Calu3 (cell line): ENCODE measurements around the gene NR1H4. TPM values are rescaled to one million over a fixed set of nuclear protein-coding genes. Genes with fewer than 3 reads are reported as not detected.

ENCODE experiments used
- BruUV-seq: library from RNA; stranded (reverse); fragments of 400-500 nt; replicated peaks from 2 replicates; lab custom pipeline; 2021; lab: Mats Ljungman, UMichigan
- CTCF ChIA-PET: fragments of 300-600 bp; sonication (Branson Sonifier 250); formaldehyde crosslinking; loops from one replicate; lab custom pipeline; 2022; ENCODE audit warnings: antibody characterized with exemption; lab: Charles Lee
- DNase-seq: peaks from one replicate; pipeline ENCODE4 v3.0.0; 2022
- H3K27ac Mint-ChIP-seq: one replicate; pipeline ENCODE4 v1.8.0; 2022; ENCODE audit warnings: mixed read lengths; ENCODE audit not compliant: unreplicated experiment
- H3K27me3 Mint-ChIP-seq: one replicate; pipeline ENCODE4 v1.8.0; 2022; ENCODE audit warnings: mixed read lengths; ENCODE audit not compliant: unreplicated experiment
- H3K36me3 Mint-ChIP-seq: one replicate; pipeline ENCODE4 v1.8.0; 2022; ENCODE audit warnings: mild to moderate bottlenecking, moderate library complexity, mixed read lengths; ENCODE audit not compliant: insufficient read depth, unreplicated experiment
- H3K4me1 Mint-ChIP-seq: one replicate; pipeline ENCODE4 v1.8.0; 2022; ENCODE audit warnings: mild to moderate bottlenecking, low read depth, mixed read lengths; ENCODE audit not compliant: unreplicated experiment
- H3K4me3 Mint-ChIP-seq: one replicate; pipeline ENCODE4 v1.8.0; 2022; ENCODE audit warnings: mild to moderate bottlenecking, low read depth, moderate library complexity, mixed read lengths; ENCODE audit not compliant: unreplicated experiment
- H3K9me3 Mint-ChIP-seq: one replicate; pipeline ENCODE4 v1.8.0; 2022; ENCODE audit warnings: low read depth, mixed read lengths; ENCODE audit not compliant: unreplicated experiment
- intact Hi-C: fragments of 100-400 bp; cut with micrococcal nuclease; formaldehyde crosslinking; loops from one replicate; pipeline ENCODE4 v1.10.0; 2022; ENCODE audit not compliant: unreplicated experiment
- total RNA-seq: library from RNA; stranded (reverse); gene quantifications from 2 replicates; pipeline ENCODE4 v1.2.3, GENCODE V29; 2022
- TF ChIP-seq, protein P1 (sequence below): fragments of 200-600 bp; IDR thresholded peaks from one replicate; pipeline ENCODE4 v1.8.0; 2022; ENCODE audit warnings: antibody characterized with exemption; ENCODE audit not compliant: unreplicated experiment

The NR1H4 gene
- total RNA-seq, 1 experiment from 2014 or later, result 5.2 TPM

DNA sequence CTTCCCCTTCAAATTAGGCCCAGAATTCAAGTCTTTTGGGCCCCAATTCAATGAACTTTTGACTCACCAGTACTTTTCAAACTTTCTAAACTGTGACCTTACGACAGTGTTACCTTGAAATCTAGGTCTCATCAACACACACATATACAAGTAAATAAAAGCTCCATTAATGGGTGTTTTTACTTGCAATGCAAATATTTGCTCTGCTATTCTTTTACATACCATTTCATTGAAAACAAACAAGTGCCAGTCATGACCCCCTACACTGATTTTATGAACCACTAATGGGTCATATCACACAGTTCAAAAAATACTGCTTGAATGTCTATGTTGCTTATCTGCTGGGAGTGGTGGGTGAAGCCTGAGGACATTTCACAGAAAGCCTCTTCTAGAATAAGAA, 9.1 kb upstream of the NR1H4 start:
- Mint-ChIP-seq H3K9me3 (no peaks in the 10 kb centered on the region), H3K4me3 (no peak overlapping the region), H3K27me3 (no peaks in the 10 kb centered on the region), H3K4me1 (no peaks in the 10 kb centered on the region), H3K36me3 (no peaks in the 10 kb centered on the region), H3K27ac (no peak overlapping the region)
- TF ChIP-seq, protein P1, sequence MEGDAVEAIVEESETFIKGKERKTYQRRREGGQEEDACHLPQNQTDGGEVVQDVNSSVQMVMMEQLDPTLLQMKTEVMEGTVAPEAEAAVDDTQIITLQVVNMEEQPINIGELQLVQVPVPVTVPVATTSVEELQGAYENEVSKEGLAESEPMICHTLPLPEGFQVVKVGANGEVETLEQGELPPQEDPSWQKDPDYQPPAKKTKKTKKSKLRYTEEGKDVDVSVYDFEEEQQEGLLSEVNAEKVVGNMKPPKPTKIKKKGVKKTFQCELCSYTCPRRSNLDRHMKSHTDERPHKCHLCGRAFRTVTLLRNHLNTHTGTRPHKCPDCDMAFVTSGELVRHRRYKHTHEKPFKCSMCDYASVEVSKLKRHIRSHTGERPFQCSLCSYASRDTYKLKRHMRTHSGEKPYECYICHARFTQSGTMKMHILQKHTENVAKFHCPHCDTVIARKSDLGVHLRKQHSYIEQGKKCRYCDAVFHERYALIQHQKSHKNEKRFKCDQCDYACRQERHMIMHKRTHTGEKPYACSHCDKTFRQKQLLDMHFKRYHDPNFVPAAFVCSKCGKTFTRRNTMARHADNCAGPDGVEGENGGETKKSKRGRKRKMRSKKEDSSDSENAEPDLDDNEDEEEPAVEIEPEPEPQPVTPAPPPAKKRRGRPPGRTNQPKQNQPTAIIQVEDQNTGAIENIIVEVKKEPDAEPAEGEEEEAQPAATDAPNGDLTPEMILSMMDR, result no peak
- DNase-seq, result no peak
- BruUV-seq, result no TSS peak
- intact Hi-C loops, result no loop called here
- CTCF ChIA-PET, result no interaction called here

DNA sequence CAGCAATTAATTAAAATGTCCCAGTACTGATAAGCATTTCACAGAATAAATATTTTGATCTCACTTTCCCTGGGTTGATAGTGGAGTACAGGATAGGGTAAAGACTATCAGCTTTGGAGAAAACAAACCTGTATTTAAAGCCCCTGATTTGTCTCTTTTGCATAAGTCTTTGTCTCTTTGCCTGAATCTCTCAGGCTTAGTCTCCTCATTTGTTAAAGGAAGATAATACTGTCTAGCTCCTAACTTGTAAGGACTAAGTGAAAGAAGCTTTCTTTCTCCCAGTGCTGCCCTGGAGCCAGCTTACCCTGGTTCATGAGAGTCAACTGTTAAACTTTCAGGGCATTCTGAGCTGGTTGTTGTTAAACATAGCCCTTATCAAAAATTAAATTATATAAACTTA, 5.5 kb upstream of the NR1H4 start:
- Mint-ChIP-seq H3K4me1 (peaks cover 11% of the 10 kb centered on the region), H3K36me3 (no peaks in the 10 kb centered on the region), H3K4me3 (no peak overlapping the region), H3K27ac (no peak overlapping the region), H3K9me3 (no peaks in the 10 kb centered on the region), H3K27me3 (no peaks in the 10 kb centered on the region)
- TF ChIP-seq, protein P1, result no peak
- DNase-seq, result no peak
- intact Hi-C loops, result no loop called here
- CTCF ChIA-PET, result no interaction called here
- no TSS peak for BruUV-seq

DNA sequence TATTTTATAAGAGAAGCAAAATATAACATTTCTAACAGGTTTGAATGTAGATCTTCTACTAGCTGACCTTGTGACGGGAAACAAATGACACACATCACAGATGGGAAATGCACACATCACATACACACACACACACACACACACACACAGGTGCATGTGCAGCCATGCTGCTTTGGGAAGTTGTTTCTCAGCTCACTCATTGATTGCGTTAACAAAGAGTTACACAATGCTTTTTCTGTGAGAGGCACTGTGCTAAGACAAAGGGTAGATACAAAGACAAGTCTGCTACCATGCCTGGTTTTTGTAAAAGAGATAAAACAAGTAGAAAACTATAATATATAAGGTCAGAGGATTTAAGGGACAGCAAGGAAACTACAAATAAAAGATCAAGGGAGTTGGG, 1.3 kb upstream of the NR1H4 start:
- CTCF ChIA-PET, result no interaction called here
- peaks cover 31% of the 10 kb centered on the region for H3K4me1 Mint-ChIP-seq
- H3K27me3 Mint-ChIP-seq, result no peaks in the 10 kb centered on the region

GRCh38 chr12:100473050-100473715, 483 bp upstream of the NR1H4 start:
- Mint-ChIP-seq H3K4me1 (peaks cover 31% of the 10 kb centered on the region), H3K9me3 (no peaks in the 10 kb centered on the region), H3K27ac (no peak overlapping the region), H3K4me3 (no peak overlapping the region), H3K36me3 (no peaks in the 10 kb centered on the region), H3K27me3 (no peaks in the 10 kb centered on the region)
- CTCF ChIA-PET, result interaction anchor here (0.5 kb wide), 1 partner anchor 152 kb away, joined by 3 read pairs; no protein-coding TSS in a partner anchor
- BruUV-seq, result no TSS peak
- TF ChIP-seq, protein P1, result no peak
- DNase-seq, result no peak
- intact Hi-C loops, result no loop called here

More for the DNA sequence above, 1.3 kb upstream of the NR1H4 start:
- Mint-ChIP-seq H3K4me3 (no peak overlapping the region), H3K27ac (no peak overlapping the region), H3K9me3 (no peaks in the 10 kb centered on the region), H3K36me3 (no peaks in the 10 kb centered on the region)
- TF ChIP-seq, protein P1, result no peak
- no TSS peak for BruUV-seq
- no peak for DNase-seq
- intact Hi-C loops, result no loop called here
